C4-2B (cell line): ENCODE measurements around the gene AGBL1.

ENCODE experiments used
- ZFX ChIP-seq: fragments of 450-650 bp; IDR thresholded peaks from 2 replicates; pipeline ENCODE4 v1.6.1; 2017
- TF ChIP-seq, protein P1 (sequence below): fragments of 450-650 bp; conservative IDR thresholded peaks from 2 replicates; pipeline ENCODE4 v1.5.1; 2017; ENCODE audit warnings: mild to moderate bottlenecking

DNA sequence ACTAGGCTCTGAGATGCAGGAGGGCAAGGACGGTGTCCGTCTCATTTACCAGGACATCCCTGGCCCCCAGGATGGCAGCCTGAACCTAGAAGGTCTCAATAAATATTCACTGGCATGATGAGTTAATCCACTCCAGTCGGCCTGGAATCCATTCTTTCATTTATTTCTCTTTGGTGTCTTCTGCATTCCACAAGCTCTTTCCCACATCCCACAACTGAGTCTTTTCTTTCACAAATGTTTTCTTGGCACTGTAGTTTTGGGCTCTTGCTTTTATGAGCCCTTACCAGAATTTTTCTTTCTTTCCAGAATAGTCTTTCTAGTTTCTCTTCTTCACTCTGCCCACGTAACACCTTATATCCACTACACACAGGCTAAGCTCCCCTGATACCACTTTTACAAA lies 778.0 kb downstream of the AGBL1 start:
- TF ChIP-seq, protein P1, sequence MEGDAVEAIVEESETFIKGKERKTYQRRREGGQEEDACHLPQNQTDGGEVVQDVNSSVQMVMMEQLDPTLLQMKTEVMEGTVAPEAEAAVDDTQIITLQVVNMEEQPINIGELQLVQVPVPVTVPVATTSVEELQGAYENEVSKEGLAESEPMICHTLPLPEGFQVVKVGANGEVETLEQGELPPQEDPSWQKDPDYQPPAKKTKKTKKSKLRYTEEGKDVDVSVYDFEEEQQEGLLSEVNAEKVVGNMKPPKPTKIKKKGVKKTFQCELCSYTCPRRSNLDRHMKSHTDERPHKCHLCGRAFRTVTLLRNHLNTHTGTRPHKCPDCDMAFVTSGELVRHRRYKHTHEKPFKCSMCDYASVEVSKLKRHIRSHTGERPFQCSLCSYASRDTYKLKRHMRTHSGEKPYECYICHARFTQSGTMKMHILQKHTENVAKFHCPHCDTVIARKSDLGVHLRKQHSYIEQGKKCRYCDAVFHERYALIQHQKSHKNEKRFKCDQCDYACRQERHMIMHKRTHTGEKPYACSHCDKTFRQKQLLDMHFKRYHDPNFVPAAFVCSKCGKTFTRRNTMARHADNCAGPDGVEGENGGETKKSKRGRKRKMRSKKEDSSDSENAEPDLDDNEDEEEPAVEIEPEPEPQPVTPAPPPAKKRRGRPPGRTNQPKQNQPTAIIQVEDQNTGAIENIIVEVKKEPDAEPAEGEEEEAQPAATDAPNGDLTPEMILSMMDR, result no peak
- TF ChIP-seq ZFX, result no peak
